G401 (cell line): ENCODE results near the gene PCOLCE2. TPM values are rescaled to one million over a fixed set of nuclear protein-coding genes. Genes with fewer than 3 reads are reported as not detected.

Experiments
- DNase-seq: peaks from one replicate; pipeline ENCODE4 v3.0.0-alpha.2; 2015; ENCODE audit warnings: low spot score
- in situ Hi-C: cut with HindIII; loops from 2 replicates; pipeline ENCODE4 v1.10.0; 2016; ENCODE audit warnings: low sequenced_read_pairs, mixed read lengths
- total RNA-seq: library from RNA; depleted of rRNA; stranded (reverse); fragments of >200 nt; shearing (Covaris generic); gene quantifications from 2 replicates; pipeline ENCODE4 v1.2.3, GENCODE V29; 2014; rRNA removed

Gene PCOLCE2
- total RNA-seq, 1 experiment from 2014 or later: 36.6 TPM

DNA sequence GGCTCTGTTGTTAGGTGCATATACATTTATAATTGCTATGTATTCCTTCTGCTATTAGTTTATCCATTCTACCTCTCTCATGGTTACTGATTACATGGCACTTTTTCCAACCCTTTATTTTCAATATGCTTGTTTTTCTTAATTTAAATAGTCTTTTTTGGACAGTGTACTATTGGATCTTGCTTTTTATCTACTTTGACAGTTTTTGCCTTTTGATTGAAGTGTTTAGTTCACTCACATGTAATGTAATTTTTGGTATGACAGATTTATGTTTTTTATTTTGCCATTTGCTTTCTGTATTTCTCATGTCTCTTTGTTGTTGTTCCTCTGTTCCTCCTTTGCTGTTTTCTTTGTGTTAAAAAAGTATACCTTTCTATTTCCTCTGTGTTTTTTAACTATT lies 120.5 kb downstream of the PCOLCE2 start:
- in situ Hi-C loops: no loop called here
- no peak for DNase-seq

Other genes starting within 250 kb of the PCOLCE2 start
- 27.6 and 56.0 TPM in 2 replicates for gene TRPC1, start 165.0 kb downstream of the PCOLCE2 start, total RNA-seq
- gene PAQR9, start 74.6 kb upstream of the PCOLCE2 start, total RNA-seq: 0.06 TPM in 1 of 2 replicates, not detected in the other
- 67.8 and 97.3 TPM in 2 replicates for gene U2SURP, start 112.5 kb upstream of the PCOLCE2 start, total RNA-seq
- gene CHST2, start 230.7 kb upstream of the PCOLCE2 start, total RNA-seq: 3.5 and 4.7 TPM in 2 replicates